Measurements from ENCODE around the gene RB1.
A peak's percentile ranks its signal among the peaks of the same experiment; 100 is the strongest.

RB1 gene

DNA sequence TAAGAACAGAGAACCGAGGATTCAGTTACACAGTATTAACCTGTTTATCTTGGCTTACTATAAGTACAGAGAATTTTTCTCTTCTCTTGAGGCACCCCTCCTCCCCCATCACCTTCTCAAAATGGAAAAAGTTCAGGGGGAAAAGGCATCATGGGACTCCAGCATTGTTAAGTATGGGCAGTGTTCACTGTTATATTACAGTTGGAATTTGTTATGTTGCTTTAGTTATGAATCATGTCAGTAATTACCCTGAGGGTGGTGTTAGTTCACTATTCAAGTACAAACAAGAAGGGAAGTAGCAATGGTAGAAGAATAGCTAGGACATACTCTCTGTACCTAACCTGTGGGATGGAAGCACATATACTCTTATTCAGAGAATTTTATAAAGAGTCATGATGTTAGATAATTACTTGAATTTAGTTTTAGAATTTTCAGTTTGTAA is 97.3 kb downstream of the RB1 start:
- DNase-seq (ENCODE audit: low read depth), result peak; percentile 64
- H3K4me3 ChIP-seq (ENCODE audit: control insufficient read depth, low read depth, low read length), result no peak overlapping the region
- TF ChIP-seq, protein P1, sequence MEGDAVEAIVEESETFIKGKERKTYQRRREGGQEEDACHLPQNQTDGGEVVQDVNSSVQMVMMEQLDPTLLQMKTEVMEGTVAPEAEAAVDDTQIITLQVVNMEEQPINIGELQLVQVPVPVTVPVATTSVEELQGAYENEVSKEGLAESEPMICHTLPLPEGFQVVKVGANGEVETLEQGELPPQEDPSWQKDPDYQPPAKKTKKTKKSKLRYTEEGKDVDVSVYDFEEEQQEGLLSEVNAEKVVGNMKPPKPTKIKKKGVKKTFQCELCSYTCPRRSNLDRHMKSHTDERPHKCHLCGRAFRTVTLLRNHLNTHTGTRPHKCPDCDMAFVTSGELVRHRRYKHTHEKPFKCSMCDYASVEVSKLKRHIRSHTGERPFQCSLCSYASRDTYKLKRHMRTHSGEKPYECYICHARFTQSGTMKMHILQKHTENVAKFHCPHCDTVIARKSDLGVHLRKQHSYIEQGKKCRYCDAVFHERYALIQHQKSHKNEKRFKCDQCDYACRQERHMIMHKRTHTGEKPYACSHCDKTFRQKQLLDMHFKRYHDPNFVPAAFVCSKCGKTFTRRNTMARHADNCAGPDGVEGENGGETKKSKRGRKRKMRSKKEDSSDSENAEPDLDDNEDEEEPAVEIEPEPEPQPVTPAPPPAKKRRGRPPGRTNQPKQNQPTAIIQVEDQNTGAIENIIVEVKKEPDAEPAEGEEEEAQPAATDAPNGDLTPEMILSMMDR (conservative IDR thresholded peaks at IDR 0.05; ENCODE audit: control insufficient read depth, insufficient read depth, low read depth, low read length), result no peak

DNA sequence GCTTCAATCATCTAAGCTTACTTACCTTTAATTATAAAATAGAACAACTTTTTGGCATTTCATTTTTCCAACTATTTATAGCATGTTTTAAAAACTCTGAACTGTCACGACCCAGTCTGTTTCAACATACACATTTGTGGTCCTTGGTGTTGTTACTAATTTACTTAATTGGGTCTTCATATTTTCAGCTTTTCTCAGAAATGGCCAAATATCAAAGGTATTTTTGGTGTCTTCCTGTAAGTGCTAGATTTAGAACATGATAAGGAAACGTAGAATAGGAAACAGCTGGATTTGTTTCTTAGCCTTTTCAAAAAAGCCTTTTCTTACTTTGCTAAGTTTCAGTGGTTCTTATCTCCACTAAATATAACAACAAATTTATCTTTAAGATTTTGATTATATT is 97.9 kb downstream of the RB1 start:
- H3K4me3 ChIP-seq (ENCODE audit: control insufficient read depth, low read depth, low read length), result no peak overlapping the region
- TF ChIP-seq, protein P1 (conservative IDR thresholded peaks at IDR 0.05; ENCODE audit: control insufficient read depth, insufficient read depth, low read depth, low read length), result no peak
- no peak for DNase-seq (ENCODE audit: low read depth)

DNA sequence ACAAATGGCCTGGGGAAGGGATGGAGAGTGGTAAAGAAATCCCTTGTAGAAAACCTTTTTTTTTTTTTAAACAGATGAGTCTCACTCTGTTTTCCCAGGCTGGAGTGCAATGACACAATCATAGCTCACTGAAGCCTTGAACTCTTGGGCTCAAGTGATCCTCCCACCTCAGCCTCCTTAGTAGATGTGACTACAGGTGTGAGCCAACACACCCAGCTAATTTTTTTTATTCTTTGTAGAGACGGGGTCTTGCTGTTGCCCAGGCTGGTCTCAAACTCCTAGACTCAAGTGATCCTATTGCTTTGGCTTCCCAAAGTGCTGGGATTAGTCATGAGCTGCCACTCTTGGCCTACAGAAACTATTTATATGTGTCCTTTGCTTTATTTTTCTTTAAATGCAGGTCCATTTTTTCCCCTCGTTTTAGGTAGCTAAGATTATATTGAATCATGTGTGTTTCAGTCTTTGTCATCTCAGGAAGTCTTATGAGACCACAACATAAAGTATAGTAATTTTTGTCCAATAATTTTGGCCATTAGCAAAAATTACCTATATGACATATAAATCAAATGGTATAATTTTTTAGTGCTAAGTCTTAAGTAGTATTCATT is 98.9 kb downstream of the RB1 start:
- no peak overlapping the region for H3K4me3 ChIP-seq (ENCODE audit: control insufficient read depth, low read depth, low read length)
- TF ChIP-seq, protein P1 (conservative IDR thresholded peaks at IDR 0.05; ENCODE audit: control insufficient read depth, insufficient read depth, low read depth, low read length), result no peak
- DNase-seq (ENCODE audit: low read depth), result no peak

DNA sequence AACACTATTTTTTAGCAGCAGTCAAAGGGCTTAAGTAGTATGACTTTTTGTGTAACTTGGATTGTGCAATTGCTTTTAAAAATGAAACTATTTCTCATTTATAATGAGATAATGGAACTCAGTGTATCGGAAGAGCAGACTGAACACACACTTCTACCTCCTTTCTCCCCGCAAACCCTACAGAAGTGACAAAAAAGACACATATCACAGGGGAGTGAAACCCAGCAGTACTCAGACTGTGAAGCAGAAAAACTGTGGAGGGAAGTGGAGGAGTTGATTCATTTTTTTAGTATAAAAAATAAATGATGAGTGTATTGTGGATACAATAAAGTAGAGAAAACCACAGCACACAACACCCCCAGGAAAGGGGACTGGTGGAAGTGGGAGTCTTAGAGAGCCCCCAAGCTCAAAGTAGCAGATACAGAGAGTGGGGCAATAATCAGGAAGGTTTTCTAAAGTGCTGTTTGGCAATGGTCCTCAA is 99.6 kb downstream of the RB1 start:
- no peak overlapping the region for H3K4me3 ChIP-seq (ENCODE audit: control insufficient read depth, low read depth, low read length)
- TF ChIP-seq, protein P1 (conservative IDR thresholded peaks at IDR 0.05; ENCODE audit: control insufficient read depth, insufficient read depth, low read depth, low read length), result no peak
- peak; percentile 45 for DNase-seq (ENCODE audit: low read depth)

DNA sequence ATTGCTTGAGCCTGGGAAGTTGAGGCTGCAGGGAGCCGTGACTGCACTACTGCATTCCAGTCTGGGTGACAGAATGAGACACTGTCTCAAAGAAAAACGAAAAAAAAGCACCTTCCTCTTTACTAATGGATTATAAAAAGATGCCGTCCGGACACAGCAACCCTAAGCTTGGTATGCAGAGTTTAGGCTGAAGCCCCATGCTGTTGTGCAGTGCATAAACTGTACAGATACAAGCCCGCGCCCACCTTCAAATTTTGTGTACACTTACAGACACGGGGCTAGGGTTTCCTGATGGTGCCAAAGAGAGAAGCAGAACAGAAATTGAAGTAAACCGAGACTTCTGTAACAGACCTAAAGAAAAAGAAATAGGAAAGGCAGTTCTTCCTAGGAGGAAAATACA is 100.4 kb downstream of the RB1 start:
- no peak overlapping the region for H3K4me3 ChIP-seq (ENCODE audit: control insufficient read depth, low read depth, low read length)
- TF ChIP-seq, protein P1 (conservative IDR thresholded peaks at IDR 0.05; ENCODE audit: control insufficient read depth, insufficient read depth, low read depth, low read length), result no peak
- DNase-seq (ENCODE audit: low read depth), result no peak

DNA sequence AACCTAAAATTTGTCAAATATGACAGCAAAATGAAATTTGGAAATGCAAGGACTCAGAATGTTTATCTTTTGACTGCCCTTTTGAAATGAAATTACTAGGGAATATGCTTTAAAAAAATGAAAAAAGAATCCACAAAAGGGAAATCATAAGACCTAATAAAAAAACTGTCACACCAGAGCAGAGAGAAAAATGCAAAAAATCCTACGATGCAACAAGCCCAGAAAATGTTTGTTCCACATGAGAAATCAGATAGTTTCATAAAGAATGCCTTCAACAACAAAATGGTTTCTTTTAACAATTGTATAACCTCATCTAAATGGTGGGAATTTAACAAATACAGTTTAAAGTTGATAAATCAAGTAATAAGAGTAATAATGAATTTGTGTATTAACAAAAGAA is 101.4 kb downstream of the RB1 start:
- no peak overlapping the region for H3K4me3 ChIP-seq (ENCODE audit: control insufficient read depth, low read depth, low read length)

More for the DNA sequence above, 101.4 kb downstream of the RB1 start:
- TF ChIP-seq, protein P1 (conservative IDR thresholded peaks at IDR 0.05; ENCODE audit: control insufficient read depth, insufficient read depth, low read depth, low read length), result no peak
- no peak for DNase-seq (ENCODE audit: low read depth)

All from fibroblast of mammary gland (primary cell).